OCI-LY3 (cell line): ENCODE results near the gene AATK.

Experiments
- H2AFZ ChIP-seq: fragments of 200-600, 300-600 bp; shearing (Covaris generic); 2 replicates; pipeline ENCODE4 v1.6.0; 2014; ENCODE audit warnings: antibody characterized with exemption, low read depth, low read length
- H3K27ac ChIP-seq: fragments of 200-600, 300-600 bp; sonication (generic); 2 replicates; pipeline ENCODE4 v1.5.1; 2014; ENCODE audit warnings: mild to moderate bottlenecking, low read length, moderate library complexity, mixed read lengths
- H3K27me3 ChIP-seq: fragments of 200-600, 300-600 bp; sonication (generic); 2 replicates; pipeline ENCODE4 v1.6.1; 2014; ENCODE audit warnings: low read depth, low read length, mixed read lengths
- H3K36me3 ChIP-seq: fragments of 200-600, 300-600 bp; sonication (generic); replicated peaks from 2 replicates; pipeline ENCODE3; 2014; ENCODE audit warnings: low read depth, low read length, mixed read lengths
- H3K4me1 ChIP-seq: fragments of 300-600, 200-600 bp; sonication (generic); 2 replicates; pipeline ENCODE4 v1.6.1; 2014; ENCODE audit warnings: low read length, mixed read lengths
- H3K4me2 ChIP-seq: fragments of 200-600, 300-600 bp; sonication (generic); 2 replicates; pipeline ENCODE4 v1.6.1; 2014; ENCODE audit warnings: low read length, mixed read lengths
- H3K4me3 ChIP-seq: fragments of 300-600, 200-600 bp; sonication (generic); 2 replicates; pipeline ENCODE4 v1.5.1; 2014; ENCODE audit warnings: antibody characterized with exemption, mild to moderate bottlenecking, low read length, moderate library complexity
- H3K79me2 ChIP-seq: fragments of 300-600, 200-600 bp; shearing (Covaris generic); 2 replicates; pipeline ENCODE4 v1.6.1; 2014; ENCODE audit warnings: mild to moderate bottlenecking, low read length, mixed read lengths
- H3K9ac ChIP-seq: fragments of 300-600, 200-600 bp; shearing (Covaris generic); 2 replicates; pipeline ENCODE4 v1.6.0; 2014; ENCODE audit warnings: mild to moderate bottlenecking, low read length, moderate library complexity
- H3K9me3 ChIP-seq: fragments of 200-600, 300-600 bp; shearing (Covaris generic); 2 replicates; pipeline ENCODE4 v1.6.1; 2014; ENCODE audit warnings: low read length, mixed read lengths; ENCODE audit not compliant: insufficient read depth
- H4K20me1 ChIP-seq: fragments of 200-600, 300-600 bp; sonication (generic); 2 replicates; pipeline ENCODE4 v1.6.1; 2016; ENCODE audit warnings: low read length, mixed read lengths; ENCODE audit not compliant: insufficient read depth
- CTCF ChIP-seq: fragments of 200-600, 300-600 bp; sonication (generic); IDR thresholded peaks from 2 replicates; pipeline ENCODE4 v1.5.1; 2014; ENCODE audit warnings: antibody characterized with exemption, low read length, low read depth
- EZH2phosphoT487 ChIP-seq: fragments of 200-600 bp; shearing (Covaris generic); IDR thresholded peaks from 2 replicates; pipeline ENCODE4 v1.6.1; 2018; ENCODE audit warnings: antibody characterized with exemption, mixed run types, low read depth

The AATK gene

GRCh38 chr17:81161536-81161935, 4.5 kb downstream of the AATK start:
- Histone ChIP-seq H3K36me3 (no peaks in the 10 kb centered on the region), H3K79me2 (no peaks in the 10 kb centered on the region), H3K9ac (no peak overlapping the region), H3K4me1 (no peaks in the 10 kb centered on the region), H2AFZ (no peak overlapping the region), H4K20me1 (no peaks in the 10 kb centered on the region), H3K27ac (no peak overlapping the region), H3K4me2 (no peak overlapping the region), H3K27me3 (no peaks in the 10 kb centered on the region), H3K9me3 (no peaks in the 10 kb centered on the region), H3K4me3 (no peak overlapping the region)
- TF ChIP-seq CTCF (no peak), EZH2phosphoT487 (no peak)

GRCh38 chr17:81160747-81161453, 5.1 kb downstream of the AATK start:
- no peaks in the 10 kb centered on the region for H3K27me3 ChIP-seq
- H2AFZ ChIP-seq, result no peak overlapping the region
- H3K4me2 ChIP-seq, result no peak overlapping the region
- H3K4me1 ChIP-seq, result no peaks in the 10 kb centered on the region
- TF ChIP-seq CTCF (no peak), EZH2phosphoT487 (no peak)
- no peaks in the 10 kb centered on the region for H3K9me3 ChIP-seq
- H3K4me3 ChIP-seq, result no peak overlapping the region
- H3K27ac ChIP-seq, result no peak overlapping the region
- no peaks in the 10 kb centered on the region for H3K79me2 ChIP-seq
- no peaks in the 10 kb centered on the region for H4K20me1 ChIP-seq
- H3K9ac ChIP-seq, result no peak overlapping the region
- no peaks in the 10 kb centered on the region for H3K36me3 ChIP-seq

GRCh38 chr17:81160306-81160705, 5.7 kb downstream of the AATK start:
- no peaks in the 10 kb centered on the region for H3K27me3 ChIP-seq
- no peaks in the 10 kb centered on the region for H4K20me1 ChIP-seq
- no peak overlapping the region for H3K4me2 ChIP-seq
- H3K27ac ChIP-seq, result no peak overlapping the region
- no peaks in the 10 kb centered on the region for H3K36me3 ChIP-seq
- H3K9ac ChIP-seq, result no peak overlapping the region
- no peak overlapping the region for H3K4me3 ChIP-seq
- H3K9me3 ChIP-seq, result no peaks in the 10 kb centered on the region
- TF ChIP-seq EZH2phosphoT487, result no peak
- no peak for TF ChIP-seq CTCF
- no peak overlapping the region for H2AFZ ChIP-seq
- no peaks in the 10 kb centered on the region for H3K79me2 ChIP-seq
- no peaks in the 10 kb centered on the region for H3K4me1 ChIP-seq

- no peaks in the 10 kb centered on the region for H3K4me1 ChIP-seq
- H3K79me2 ChIP-seq, result no peaks in the 10 kb centered on the region
- no peak overlapping the region for H3K9ac ChIP-seq
- TF ChIP-seq EZH2phosphoT487 (no peak), CTCF (no peak)
- no peak overlapping the region for H3K4me3 ChIP-seq
- no peak overlapping the region for H3K4me2 ChIP-seq
- H4K20me1 ChIP-seq, result no peaks in the 10 kb centered on the region
- no peaks in the 10 kb centered on the region for H3K36me3 ChIP-seq
- no peaks in the 10 kb centered on the region for H3K27me3 ChIP-seq
- no peak overlapping the region for H3K27ac ChIP-seq
- no peaks in the 10 kb centered on the region for H3K9me3 ChIP-seq
- H2AFZ ChIP-seq, result no peak overlapping the region
These were observed 6.3 kb downstream of the AATK start for GRCh38 chr17:81159611-81160265.
